Naive thymus-derived CD8-positive, alpha-beta T cell (primary cell): ENCODE measurements around the gene ACCS. TPM values are rescaled to one million over a fixed set of nuclear protein-coding genes. Genes with fewer than 3 reads are reported as not detected.

Experiments used
- ATAC-seq, 2 donors: fragments of 150-1000 bp; cut with Tn5 transposase in 1 of 2; sonication (Bioruptor Pico), chemical (Tn5 transposase) in 1 of 2; 1 replicate in 1 of 2; 2 replicates in 1 of 2; pipeline ENCODE4 v1.10.0; 2021; ENCODE audit warnings: mild to moderate bottlenecking in 2 of 2, moderate library complexity in 2 of 2
- POLR2A ChIA-PET: fragments of 350-600 bp; sonication (Branson Sonifier 250); formaldehyde crosslinking; loops from one replicate; lab custom pipeline; 2021; ENCODE audit warnings: antibody characterized with exemption; lab: Charles Lee
- DNase-seq, 10 donors: peaks; one replicate each; pipeline versions ENCODE4 v3.0.0 to v3.0.0-alpha.2; 2020 to 2022
- H3K27ac Mint-ChIP-seq, 10 donors: one replicate each; pipeline ENCODE4 v1.8.0; 2020 to 2022; ENCODE audit warnings: mild to moderate bottlenecking in 10 of 10, mixed read lengths in 10 of 10, moderate library complexity in 4 of 10, inconsistent platforms in 1 of 10
- H3K27me3 Mint-ChIP-seq, 5 donors: one replicate each; pipeline ENCODE4 v1.8.0; 2021 to 2022; ENCODE audit warnings: mixed read lengths in 5 of 5
- H3K36me3 Mint-ChIP-seq, 3 donors: one replicate each; pipeline ENCODE4 v1.8.0; 2020 to 2022; ENCODE audit warnings: mixed read lengths in 3 of 3, mild to moderate bottlenecking in 2 of 3, inconsistent platforms in 1 of 3
- H3K4me1 Mint-ChIP-seq, 4 donors: one replicate each; pipeline ENCODE4 v1.8.0; 2021 to 2022; ENCODE audit warnings: mixed read lengths in 4 of 4
- H3K4me3 Mint-ChIP-seq, 10 donors: one replicate each; pipeline ENCODE4 v1.8.0; 2020 to 2022; ENCODE audit warnings: mild to moderate bottlenecking in 10 of 10, mixed read lengths in 10 of 10, moderate library complexity in 6 of 10, inconsistent platforms in 1 of 10
- H3K9me3 Mint-ChIP-seq, 9 donors: one replicate each; pipeline ENCODE4 v1.8.0; 2020 to 2022; ENCODE audit warnings: mixed read lengths in 9 of 9, mild to moderate bottlenecking in 3 of 9, inconsistent platforms in 1 of 9, moderate library complexity in 1 of 9
- polyA plus RNA-seq, 3 donors: library from polyadenylated mRNA; unstranded; fragments of 300-500 nt; fragmentation: Illumina TruSeq; gene quantifications; one replicate each; pipeline ENCODE4 v1.2.3, GENCODE V29; 2021
- total RNA-seq, 8 experiments: library from RNA in 2 of 8; stranded (reverse) in 2 of 8; gene quantifications; one replicate each; pipeline ENCODE4 v1.2.3 and lab custom pipeline; 2021 to 2026

ACCS gene
- total and polyA plus RNA-seq, 5 experiments from 2014 or later: 0.79 to 27.8 (median 1.2) TPM

DNA sequence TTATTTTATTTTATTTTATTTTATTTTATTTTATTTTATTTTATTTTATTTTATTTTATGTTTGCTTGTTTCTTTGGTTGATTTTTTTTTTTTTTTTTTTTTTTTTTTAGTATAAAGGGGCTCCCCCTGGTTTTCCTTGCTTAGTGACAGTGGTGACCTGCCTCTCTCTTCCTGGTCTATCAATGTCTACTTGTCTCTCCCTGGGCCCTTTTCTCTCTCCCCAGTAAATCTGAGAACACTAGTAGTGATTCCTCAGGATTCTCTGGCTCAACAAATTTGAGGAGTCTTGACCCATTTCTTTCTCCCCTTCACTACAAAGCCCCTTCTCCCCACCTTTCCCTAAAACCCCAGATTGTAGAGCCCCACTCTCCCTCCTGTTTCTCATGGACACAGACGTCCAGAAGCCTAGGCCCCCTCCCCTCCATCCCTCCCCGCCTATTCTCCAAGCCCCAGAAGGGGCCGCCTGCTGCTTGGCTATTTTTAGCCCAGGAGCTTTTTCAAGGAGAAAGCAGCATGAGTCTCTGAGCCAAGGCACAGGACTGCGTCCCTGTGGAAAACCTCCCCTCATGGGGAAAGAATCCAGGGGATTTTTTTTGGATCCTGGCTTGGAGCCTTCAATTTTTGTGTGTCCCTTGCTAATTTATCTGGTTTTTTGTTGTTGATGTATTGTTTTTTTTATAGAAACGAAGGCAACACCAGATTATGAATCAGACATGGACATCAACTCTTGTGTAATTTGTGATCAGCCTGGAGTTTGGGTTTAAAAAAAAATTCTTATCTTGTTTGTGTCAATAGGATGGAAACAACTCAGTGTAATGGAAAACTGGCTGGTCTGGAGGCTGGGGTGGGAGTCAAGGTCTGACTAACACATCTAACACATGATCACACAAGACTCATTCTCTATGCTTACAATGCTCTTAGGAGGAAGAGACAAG is 35.8 kb upstream of the ACCS start:
- POLR2A ChIA-PET: no interaction called here
- Mint-ChIP-seq H3K4me1 (no peaks in the 10 kb centered on the region), H3K27me3 (peaks cover 18 to 71% (median 39%) of the 10 kb centered on the region in 5 donors), H3K9me3 (peaks cover 0 to 24% (median 11%) of the 10 kb centered on the region in 9 donors), H3K4me3 (no peak overlapping the region), H3K27ac (no peak overlapping the region), H3K36me3 (peaks cover 2 to 15% (median 9%) of the 10 kb centered on the region in 3 donors)
- ATAC-seq (no peak), DNase-seq (no peak)

DNA sequence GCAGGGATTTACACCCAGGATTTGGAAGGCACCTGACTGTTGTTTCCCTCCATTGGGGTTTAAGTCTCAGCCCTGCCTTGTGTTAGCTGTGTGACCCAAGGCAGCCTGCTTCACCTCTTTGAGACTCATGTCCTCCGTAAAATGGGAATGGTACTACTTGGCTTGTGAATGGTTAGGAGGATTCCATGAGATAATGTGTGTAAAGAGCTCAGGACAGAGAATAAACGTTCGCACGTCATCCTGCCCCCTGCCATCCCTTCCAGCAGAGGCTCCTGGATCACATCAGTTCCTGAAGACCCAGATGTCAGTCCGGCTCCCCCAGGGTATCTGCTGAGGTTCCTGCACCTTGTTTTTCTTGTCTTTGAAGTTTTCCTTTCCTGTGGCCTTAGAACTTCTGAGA is 35.1 kb upstream of the ACCS start:
- DNase-seq (no peak), ATAC-seq (no peak)
- Mint-ChIP-seq H3K4me1 (no peaks in the 10 kb centered on the region), H3K4me3 (no peak overlapping the region), H3K27me3 (peaks cover 18 to 66% (median 39%) of the 10 kb centered on the region in 5 donors), H3K27ac (peak overlapping the region in 1 of 10 donors; percentile 63), H3K36me3 (peaks cover 2 to 12% (median 5%) of the 10 kb centered on the region in 3 donors), H3K9me3 (peaks cover 0 to 18% (median 10%) of the 10 kb centered on the region in 9 donors)
- POLR2A ChIA-PET: no interaction called here

DNA sequence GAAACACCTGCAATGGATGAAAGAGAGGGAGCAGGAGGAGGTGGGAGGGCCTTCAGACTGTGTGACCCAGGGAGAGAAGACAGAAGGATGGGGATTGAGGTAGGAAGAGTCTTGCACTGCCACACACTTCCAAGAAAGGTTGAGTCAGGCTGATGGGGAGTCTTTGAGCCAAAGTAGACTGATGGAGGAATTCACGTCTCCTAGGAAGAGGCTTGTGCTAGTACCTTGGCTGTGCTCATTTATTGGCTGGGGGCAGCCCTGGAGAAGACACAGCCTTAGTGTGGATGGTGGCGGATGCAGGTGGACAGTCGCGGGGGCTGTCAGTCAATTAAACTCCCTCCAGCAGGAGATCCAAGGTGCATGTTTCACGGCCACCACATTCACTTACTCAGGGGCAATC is 34.5 kb upstream of the ACCS start:
- peaks cover 0 to 12% (median 6%) of the 10 kb centered on the region in 9 donors for H3K9me3 Mint-ChIP-seq
- DNase-seq: no peak
- no peak for ATAC-seq
- peaks cover 14 to 61% (median 36%) of the 10 kb centered on the region in 5 donors for H3K27me3 Mint-ChIP-seq
- H3K36me3 Mint-ChIP-seq: peaks cover 0 to 7% (median 1%) of the 10 kb centered on the region in 3 donors
- H3K27ac Mint-ChIP-seq: peak overlapping the region in 1 of 10 donors; percentile 63
- POLR2A ChIA-PET: no interaction called here
- no peak overlapping the region for H3K4me3 Mint-ChIP-seq
- no peaks in the 10 kb centered on the region for H3K4me1 Mint-ChIP-seq

DNA sequence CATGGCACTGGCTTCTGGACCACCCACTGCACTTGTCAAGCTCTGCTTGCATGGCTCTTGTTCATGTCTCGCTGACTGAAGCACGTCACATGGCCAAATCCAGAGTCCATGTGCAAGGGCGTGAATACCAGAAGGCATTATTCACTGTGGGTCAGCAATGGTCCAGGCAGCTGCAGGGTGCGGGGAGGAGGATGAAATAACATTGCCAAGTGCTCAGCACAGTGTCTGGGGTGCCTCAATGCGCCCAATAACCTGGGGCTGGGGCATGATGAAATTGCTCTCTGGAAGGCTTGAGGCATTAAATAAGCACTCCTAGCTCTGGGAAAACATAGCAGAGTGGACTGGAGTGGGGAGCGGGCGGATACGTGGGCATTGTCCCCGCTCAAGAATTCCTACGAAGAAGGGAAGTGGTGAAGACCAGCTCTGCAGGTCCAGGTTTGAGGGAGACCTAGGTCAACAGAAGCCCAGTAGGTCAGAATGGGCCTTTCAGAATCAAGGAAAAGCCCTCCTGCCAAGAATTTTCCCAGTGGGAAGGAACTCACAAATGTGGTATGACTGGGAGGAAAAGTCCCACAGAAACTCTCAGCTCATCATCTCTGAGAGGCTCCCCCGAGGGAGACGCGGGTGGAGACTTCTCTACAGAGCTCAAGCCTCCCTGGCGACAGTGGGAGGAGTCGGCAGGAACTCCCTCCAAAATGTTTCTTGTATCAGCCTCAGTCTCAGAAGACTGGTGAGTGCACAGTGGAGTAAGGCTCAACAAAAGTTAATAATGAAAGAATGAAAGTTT is 33.6 kb upstream of the ACCS start:
- Mint-ChIP-seq H3K36me3 (peaks cover 0 to 7% (median 0%) of the 10 kb centered on the region in 3 donors), H3K27ac (no peak overlapping the region), H3K9me3 (peaks cover 0 to 4% (median 0%) of the 10 kb centered on the region in 9 donors), H3K4me3 (no peak overlapping the region), H3K27me3 (peaks cover 14 to 53% (median 29%) of the 10 kb centered on the region in 5 donors), H3K4me1 (no peaks in the 10 kb centered on the region)
- DNase-seq (no peak), ATAC-seq (no peak)
- POLR2A ChIA-PET: no interaction called here

DNA sequence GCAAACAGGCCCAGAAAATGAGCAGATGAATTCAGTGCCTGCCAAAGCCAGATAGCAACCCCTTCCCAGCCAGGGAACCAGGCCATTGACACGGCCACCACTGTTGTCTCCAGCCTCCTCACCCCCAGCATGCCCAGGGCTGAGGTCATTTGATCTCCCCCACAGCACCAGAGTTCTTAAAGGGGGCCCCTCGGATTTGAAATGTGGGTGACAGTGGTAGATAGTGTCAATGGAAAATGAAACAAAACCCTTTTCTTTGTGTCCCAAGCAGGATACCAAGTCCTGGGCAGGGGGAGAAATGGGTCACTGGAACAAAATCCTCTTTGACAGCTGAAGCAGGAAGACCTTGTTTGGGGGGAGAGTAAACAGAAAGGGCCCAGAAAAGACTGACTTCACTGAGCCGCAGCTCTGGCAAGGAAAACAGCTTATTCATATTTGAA is 32.6 kb upstream of the ACCS start:
- no peak for ATAC-seq
- H3K27me3 Mint-ChIP-seq: peaks cover 20 to 51% (median 34%) of the 10 kb centered on the region in 5 donors
- no peak overlapping the region for H3K27ac Mint-ChIP-seq
- no peak overlapping the region for H3K4me3 Mint-ChIP-seq
- DNase-seq: no peak
- peaks cover 0 to 4% (median 0%) of the 10 kb centered on the region in 9 donors for H3K9me3 Mint-ChIP-seq
- peaks cover 0 to 7% (median 0%) of the 10 kb centered on the region in 3 donors for H3K36me3 Mint-ChIP-seq
- no peaks in the 10 kb centered on the region for H3K4me1 Mint-ChIP-seq
- POLR2A ChIA-PET: no interaction called here

DNA sequence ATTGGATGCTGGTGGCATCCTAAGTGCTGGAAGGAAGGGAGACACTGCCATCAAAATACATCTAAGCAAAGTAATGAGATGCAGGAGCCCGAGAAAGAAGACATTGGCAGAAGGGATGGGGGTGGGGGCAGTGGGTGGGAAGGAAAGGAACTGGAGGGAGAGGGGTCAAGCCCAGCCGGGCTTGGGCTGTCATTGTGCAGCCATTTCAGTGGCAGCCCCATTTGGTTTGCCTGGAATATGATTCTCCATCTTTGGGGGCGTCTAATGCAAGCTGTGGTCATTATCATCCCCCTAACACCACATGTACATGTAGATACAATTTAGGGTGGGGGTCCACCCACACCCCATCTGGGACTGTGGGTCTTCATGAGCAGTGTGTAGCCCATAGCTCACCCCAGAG is 32.2 kb upstream of the ACCS start:
- Mint-ChIP-seq H3K4me1 (no peaks in the 10 kb centered on the region), H3K27ac (no peak overlapping the region), H3K27me3 (peaks cover 19 to 51% (median 31%) of the 10 kb centered on the region in 5 donors), H3K36me3 (peaks cover 0 to 7% (median 0%) of the 10 kb centered on the region in 3 donors), H3K9me3 (peaks cover 0 to 4% (median 0%) of the 10 kb centered on the region in 9 donors), H3K4me3 (no peak overlapping the region)
- POLR2A ChIA-PET: no interaction called here
- ATAC-seq (no peak), DNase-seq (no peak)

DNA sequence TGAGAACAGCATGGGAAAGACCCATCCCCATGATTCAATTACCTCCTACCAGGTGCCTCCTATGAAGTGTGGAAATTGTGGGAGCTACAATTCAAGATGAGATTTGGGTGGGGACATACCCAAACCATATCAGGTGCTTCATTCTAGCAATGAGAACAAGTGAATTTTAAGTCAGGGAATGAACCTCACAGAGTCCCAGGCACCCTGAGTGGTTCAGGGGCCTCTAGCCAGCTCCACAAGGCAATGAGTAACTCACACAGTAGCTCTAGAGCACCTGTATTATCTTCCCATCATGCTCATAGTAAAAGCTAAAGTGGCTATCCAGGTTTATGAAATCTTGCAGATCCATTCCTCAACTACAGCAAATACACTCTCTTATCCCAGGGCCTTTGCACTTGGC is 31.4 kb upstream of the ACCS start:
- H3K36me3 Mint-ChIP-seq: peaks cover 0 to 7% (median 0%) of the 10 kb centered on the region in 3 donors
- no peak for ATAC-seq
- H3K9me3 Mint-ChIP-seq: peaks cover 0 to 4% (median 0%) of the 10 kb centered on the region in 9 donors
- DNase-seq: no peak
- H3K27me3 Mint-ChIP-seq: peaks cover 15 to 46% (median 24%) of the 10 kb centered on the region in 5 donors
- H3K27ac Mint-ChIP-seq: no peak overlapping the region
- no peak overlapping the region for H3K4me3 Mint-ChIP-seq
- POLR2A ChIA-PET: no interaction called here
- no peaks in the 10 kb centered on the region for H3K4me1 Mint-ChIP-seq

DNA sequence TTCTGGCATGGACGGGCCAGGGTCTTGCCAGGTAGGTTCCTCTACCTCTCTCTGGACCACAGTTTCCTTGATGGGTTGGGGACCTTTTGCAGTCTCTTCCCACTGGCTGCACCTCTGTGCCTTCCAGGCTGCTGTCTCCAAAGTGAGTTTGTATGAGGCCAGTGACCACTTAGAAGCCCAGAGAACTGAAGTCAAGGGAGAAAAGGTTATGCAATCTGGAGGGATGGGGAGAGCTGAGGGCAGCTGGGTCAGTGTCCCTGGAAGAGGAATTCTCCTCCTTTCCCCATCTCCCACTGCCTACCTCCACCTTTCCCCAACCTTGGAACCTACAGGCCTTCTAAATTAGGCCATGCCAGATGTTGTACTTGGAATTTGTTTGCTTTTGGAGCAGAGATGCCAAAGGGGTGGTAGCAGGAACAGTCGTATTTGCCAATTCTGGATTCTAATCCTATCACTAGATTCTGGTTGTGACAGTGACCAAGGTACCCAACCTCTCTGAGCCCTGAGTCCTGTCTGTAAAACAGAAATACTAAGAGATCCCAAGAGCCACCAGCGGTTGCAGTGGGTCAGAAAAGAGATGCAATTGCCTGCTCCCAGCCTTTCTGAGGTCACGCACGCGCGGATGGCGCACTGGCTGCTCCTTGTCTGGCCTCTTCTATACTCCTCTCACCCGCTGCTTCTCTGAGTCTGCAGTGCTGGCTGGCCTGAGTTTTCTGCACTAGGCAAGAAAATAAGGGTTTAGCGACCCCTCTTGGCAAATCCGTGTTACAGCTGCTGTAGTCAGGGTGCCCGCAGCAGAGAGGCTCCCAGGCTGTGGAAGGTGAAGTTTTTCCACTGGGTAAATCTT is 29.0 kb upstream of the ACCS start:
- POLR2A ChIA-PET: no interaction called here
- Mint-ChIP-seq H3K4me1 (no peaks in the 10 kb centered on the region), H3K27me3 (peaks cover 6 to 24% (median 9%) of the 10 kb centered on the region in 5 donors), H3K27ac (no peak overlapping the region), H3K4me3 (no peak overlapping the region), H3K9me3 (peaks cover 0 to 19% (median 10%) of the 10 kb centered on the region in 9 donors), H3K36me3 (peaks cover 0 to 16% (median 0%) of the 10 kb centered on the region in 3 donors)
- DNase-seq: peak in 4 of 10 donors; percentile 4 to 21 (median 10)
- no peak for ATAC-seq

DNA sequence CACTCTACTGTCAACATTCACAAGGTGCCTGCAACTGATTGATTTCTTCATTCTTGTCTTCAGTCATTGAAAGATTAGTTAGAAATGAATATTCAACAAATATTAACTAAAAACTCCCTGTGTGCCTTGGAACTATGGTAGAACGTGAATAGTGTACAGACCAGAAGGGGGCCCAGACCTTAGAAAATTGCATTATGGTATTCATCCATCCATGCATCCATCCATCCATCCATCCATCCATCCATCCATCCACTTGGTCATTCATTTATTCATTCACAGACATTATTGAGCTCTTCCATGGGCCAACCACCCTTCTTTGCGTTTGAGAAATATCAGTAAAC is 28.4 kb upstream of the ACCS start:
- ATAC-seq: no peak
- Mint-ChIP-seq H3K4me3 (no peak overlapping the region), H3K9me3 (peaks cover 0 to 19% (median 10%) of the 10 kb centered on the region in 9 donors), H3K36me3 (peaks cover 0 to 16% (median 0%) of the 10 kb centered on the region in 3 donors), H3K27ac (no peak overlapping the region), H3K4me1 (no peaks in the 10 kb centered on the region), H3K27me3 (peaks cover 3 to 18% (median 5%) of the 10 kb centered on the region in 5 donors)
- DNase-seq: no peak
- POLR2A ChIA-PET: no interaction called here

DNA sequence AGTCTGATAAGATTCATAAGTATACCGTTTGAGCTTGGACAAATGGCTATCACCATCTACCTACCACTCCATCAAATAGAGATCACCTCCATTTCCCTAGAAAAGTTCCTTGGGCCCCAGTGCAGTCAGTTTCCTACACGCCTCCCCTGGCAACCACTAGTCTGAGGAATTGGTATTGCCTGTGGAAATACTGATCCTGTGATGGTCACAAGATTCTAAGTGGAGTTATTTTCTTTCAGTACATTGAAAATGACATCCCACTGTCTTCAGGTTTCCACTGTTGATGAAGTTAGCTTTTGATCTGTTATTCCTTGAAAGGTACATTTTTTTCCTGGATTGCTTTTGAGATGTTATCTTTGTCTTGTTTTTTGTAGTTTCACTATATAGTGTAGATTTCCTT is 22.9 kb upstream of the ACCS start:
- POLR2A ChIA-PET: no interaction called here
- no peak overlapping the region for H3K27ac Mint-ChIP-seq

DNA sequence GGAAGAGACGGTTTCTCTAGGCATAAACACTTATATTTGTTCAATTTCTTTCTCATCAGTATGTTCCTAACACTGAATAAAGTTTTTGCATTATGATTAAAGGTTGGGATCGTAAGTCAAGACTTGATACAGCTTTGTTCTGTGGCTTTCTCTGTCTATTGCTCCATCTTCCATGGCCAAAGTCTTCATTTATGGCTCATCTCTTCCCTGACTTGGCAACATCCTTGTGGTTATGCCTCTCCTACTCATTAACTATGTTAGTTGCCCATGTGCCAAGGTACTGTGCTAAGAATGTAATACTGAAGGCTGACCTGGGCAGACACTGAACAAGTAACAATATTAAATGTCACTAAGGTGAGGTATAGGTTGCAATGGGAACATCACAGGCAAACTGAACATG is 19.9 kb upstream of the ACCS start:
- Mint-ChIP-seq H3K4me3 (no peak overlapping the region), H3K36me3 (peaks cover 0 to 6% (median 0%) of the 10 kb centered on the region in 3 donors), H3K27ac (no peak overlapping the region)

More for the DNA sequence above, 22.9 kb upstream of the ACCS start:
- ATAC-seq: no peak
- DNase-seq: no peak
- H3K36me3 Mint-ChIP-seq: peaks cover 0 to 16% (median 0%) of the 10 kb centered on the region in 3 donors
- peaks cover 0 to 19% (median 11%) of the 10 kb centered on the region in 9 donors for H3K9me3 Mint-ChIP-seq
- H3K27me3 Mint-ChIP-seq: peaks cover 0 to 10% (median under 1%) of the 10 kb centered on the region in 5 donors
- no peaks in the 10 kb centered on the region for H3K4me1 Mint-ChIP-seq
- no peak overlapping the region for H3K4me3 Mint-ChIP-seq

DNA sequence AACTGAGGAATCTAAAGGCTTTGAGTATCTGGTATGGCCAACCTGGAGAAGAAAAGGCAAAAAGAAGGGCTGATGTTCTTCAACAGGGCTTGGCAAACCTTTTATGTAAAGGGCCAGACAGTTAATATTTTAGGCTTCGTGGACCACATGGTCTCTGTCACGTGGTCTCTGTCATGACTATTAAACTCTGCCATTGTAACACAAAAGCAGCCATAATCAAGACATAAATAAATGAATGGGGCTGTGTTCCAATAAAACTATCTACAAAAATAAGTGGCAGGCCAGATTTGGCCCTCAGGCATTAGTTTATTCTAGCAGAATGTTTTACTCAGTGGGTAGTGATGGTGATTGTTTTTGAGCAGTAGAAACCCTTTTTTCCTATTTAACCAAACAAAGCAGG is 18.8 kb upstream of the ACCS start:
- Mint-ChIP-seq H3K27ac (no peak overlapping the region), H3K4me1 (no peaks in the 10 kb centered on the region), H3K36me3 (no peaks in the 10 kb centered on the region), H3K27me3 (peaks cover 0 to 7% (median 2%) of the 10 kb centered on the region in 5 donors), H3K4me3 (no peak overlapping the region), H3K9me3 (peaks cover 0 to 2% (median 0%) of the 10 kb centered on the region in 9 donors)
- POLR2A ChIA-PET: no interaction called here
- DNase-seq: no peak
- ATAC-seq: no peak

More for the DNA sequence above, 19.9 kb upstream of the ACCS start:
- no peak for DNase-seq
- peaks cover 0 to 8% (median 3%) of the 10 kb centered on the region in 9 donors for H3K9me3 Mint-ChIP-seq
- H3K4me1 Mint-ChIP-seq: no peaks in the 10 kb centered on the region
- no peak for ATAC-seq
- H3K27me3 Mint-ChIP-seq: peaks cover 0 to 7% (median 2%) of the 10 kb centered on the region in 5 donors
- POLR2A ChIA-PET: no interaction called here
